Measurements from ENCODE around the gene GAGE10. TPM values are rescaled to one million over a fixed set of nuclear protein-coding genes. Genes with fewer than 3 reads are reported as not detected.
"Not testable (repeated sequence)": the region's sequence is repeated elsewhere in the genome, so short reads cannot be mapped to it uniquely, and the experiment has no call there.

The GAGE10 gene
- total and polyA plus RNA-seq, 5 donors: not detected

GRCh38 chrX:49292400-49293362 lies 10.8 kb upstream of the GAGE10 start:
- Histone ChIP-seq H3K4me3 (ENCODE audit: low read length) (no peak overlapping the region), H3K4me1 (ENCODE audit: control insufficient read depth, insufficient read depth, low read length) (no peaks in the 10 kb centered on the region), H3K27me3 (ENCODE audit: control insufficient read depth, insufficient read depth) (no peaks in the 10 kb centered on the region), H3K27ac (ENCODE audit: low read length) (no peak overlapping the region), H3K9me3 (ENCODE audit: control insufficient read depth, low read length) (no peaks in the 10 kb centered on the region)
- intact Hi-C loops (cut with DNase I): no loop called here
- DNase-seq: peak in 1 of 3 donors; percentile 56
- 67% methylated on average over 17 of the region's 17 CpGs for WGBS
- no peak for ATAC-seq

- H3K27ac ChIP-seq (ENCODE audit: low read length); ATAC-seq; intact Hi-C loops (cut with DNase I); H3K4me3 ChIP-seq (ENCODE audit: low read length); H3K9me3 ChIP-seq (ENCODE audit: control insufficient read depth, low read length); H3K27me3 ChIP-seq (ENCODE audit: control insufficient read depth, insufficient read depth); H3K4me1 ChIP-seq (ENCODE audit: control insufficient read depth, insufficient read depth, low read length); DNase-seq: not testable (repeated sequence)
- WGBS: 86% methylated on average over 5 of the region's 5 CpGs
Measured at GRCh38 chrX:49299293-49299692, 4.2 kb upstream of the GAGE10 start.

- WGBS: 82% methylated on average over 1 of the region's 1 CpG
- intact Hi-C loops (cut with DNase I): no loop called here
- Histone ChIP-seq H3K27ac (ENCODE audit: low read length) (no peak overlapping the region), H3K9me3 (ENCODE audit: control insufficient read depth, low read length) (no peaks in the 10 kb centered on the region), H3K27me3 (ENCODE audit: control insufficient read depth, insufficient read depth) (no peaks in the 10 kb centered on the region), H3K4me1 (ENCODE audit: control insufficient read depth, insufficient read depth, low read length) (no peaks in the 10 kb centered on the region), H3K4me3 (ENCODE audit: low read length) (no peak overlapping the region)
- ATAC-seq (no peak), DNase-seq (no peak)
Measured at GRCh38 chrX:49300703-49301102, 2.7 kb upstream of the GAGE10 start.

- ATAC-seq; DNase-seq; H3K27me3 ChIP-seq (ENCODE audit: control insufficient read depth, insufficient read depth); H3K4me1 ChIP-seq (ENCODE audit: control insufficient read depth, insufficient read depth, low read length); H3K9me3 ChIP-seq (ENCODE audit: control insufficient read depth, low read length); intact Hi-C loops (cut with DNase I); H3K4me3 ChIP-seq (ENCODE audit: low read length); H3K27ac ChIP-seq (ENCODE audit: low read length): not testable (repeated sequence)
- WGBS: 61% methylated on average over 2 of the region's 2 CpGs
Measured at GRCh38 chrX:49307775-49308174, 4.3 kb downstream of the GAGE10 start.

- H3K27ac ChIP-seq (ENCODE audit: low read length): peak overlapping the region; percentile 36
- H3K4me3 ChIP-seq (ENCODE audit: low read length): peak overlapping the region; percentile 54
- ATAC-seq: peak; percentile 78 to 86
- WGBS: 39% methylated on average over 15 of the region's 15 CpGs
- no peaks in the 10 kb centered on the region for H3K27me3 ChIP-seq (ENCODE audit: control insufficient read depth, insufficient read depth)
- peak in 2 of 3 donors; percentile 40 to 59 for DNase-seq
- no peaks in the 10 kb centered on the region for H3K4me1 ChIP-seq (ENCODE audit: control insufficient read depth, insufficient read depth, low read length)
- H3K9me3 ChIP-seq (ENCODE audit: control insufficient read depth, low read length): no peaks in the 10 kb centered on the region
- intact Hi-C loops (cut with DNase I): no loop called here
Measured at GRCh38 chrX:49308604-49309269, 5.3 kb downstream of the GAGE10 start.

GRCh38 chrX:49309401-49309981 lies 6.0 kb downstream of the GAGE10 start:
- peak overlapping the region; percentile 54 for H3K4me3 ChIP-seq (ENCODE audit: low read length)
- intact Hi-C loops (cut with DNase I): no loop called here
- no peaks in the 10 kb centered on the region for H3K9me3 ChIP-seq (ENCODE audit: control insufficient read depth, low read length)
- DNase-seq (no peak), ATAC-seq (peak in 1 of 2 donors; percentile 36)
- 7% methylated on average over 8 of the region's 8 CpGs for WGBS
- no peaks in the 10 kb centered on the region for H3K27me3 ChIP-seq (ENCODE audit: control insufficient read depth, insufficient read depth)
- no peaks in the 10 kb centered on the region for H3K4me1 ChIP-seq (ENCODE audit: control insufficient read depth, insufficient read depth, low read length)
- peak overlapping the region; percentile 2 for H3K27ac ChIP-seq (ENCODE audit: low read length)

- 61% methylated on average over 18 of the region's 18 CpGs for WGBS
- DNase-seq: no peak
- Histone ChIP-seq H3K27me3 (ENCODE audit: control insufficient read depth, insufficient read depth) (no peaks in the 10 kb centered on the region), H3K9me3 (ENCODE audit: control insufficient read depth, low read length) (no peaks in the 10 kb centered on the region), H3K4me1 (ENCODE audit: control insufficient read depth, insufficient read depth, low read length) (no peaks in the 10 kb centered on the region), H3K4me3 (ENCODE audit: low read length) (no peak overlapping the region), H3K27ac (ENCODE audit: low read length) (no peak overlapping the region)
- ATAC-seq: no peak
- intact Hi-C loops (cut with DNase I): no loop called here
Measured at GRCh38 chrX:49310371-49310770, 6.9 kb downstream of the GAGE10 start.

GRCh38 chrX:49312176-49312575 lies 8.7 kb downstream of the GAGE10 start:
- H3K4me1 ChIP-seq (ENCODE audit: control insufficient read depth, insufficient read depth, low read length): no peaks in the 10 kb centered on the region
- no peaks in the 10 kb centered on the region for H3K9me3 ChIP-seq (ENCODE audit: control insufficient read depth, low read length)
- H3K27ac ChIP-seq (ENCODE audit: low read length): no peak overlapping the region
- no peaks in the 10 kb centered on the region for H3K27me3 ChIP-seq (ENCODE audit: control insufficient read depth, insufficient read depth)
- ATAC-seq (no peak), DNase-seq (no peak)
- WGBS: 80% methylated on average over 2 of the region's 2 CpGs
- no peak overlapping the region for H3K4me3 ChIP-seq (ENCODE audit: low read length)
- intact Hi-C loops (cut with DNase I): no loop called here

- Histone ChIP-seq H3K9me3 (ENCODE audit: control insufficient read depth, low read length) (no peaks in the 10 kb centered on the region), H3K27me3 (ENCODE audit: control insufficient read depth, insufficient read depth) (no peaks in the 10 kb centered on the region), H3K4me1 (ENCODE audit: control insufficient read depth, insufficient read depth, low read length) (no peaks in the 10 kb centered on the region), H3K27ac (ENCODE audit: low read length) (no peak overlapping the region), H3K4me3 (ENCODE audit: low read length) (no peak overlapping the region)
- 36% methylated on average over 4 of the region's 4 CpGs for WGBS
- ATAC-seq (no peak), DNase-seq (no peak)
- intact Hi-C loops (cut with DNase I): no loop called here
Measured at GRCh38 chrX:49316085-49316484, 12.6 kb downstream of the GAGE10 start.

GRCh38 chrX:49321737-49322136 lies 18.3 kb downstream of the GAGE10 start, which contains the start of gene GAGE12J:
Gene GAGE12J (plus strand): TSS chrX:49322037. CDS start chrX:49323194, 1,157 bp downstream.
- H3K4me3 ChIP-seq (ENCODE audit: low read length); DNase-seq; H3K27ac ChIP-seq (ENCODE audit: low read length); H3K9me3 ChIP-seq (ENCODE audit: control insufficient read depth, low read length); ATAC-seq; intact Hi-C loops (cut with DNase I); H3K4me1 ChIP-seq (ENCODE audit: control insufficient read depth, insufficient read depth, low read length); H3K27me3 ChIP-seq (ENCODE audit: control insufficient read depth, insufficient read depth): not testable (repeated sequence)
- WGBS: no CpG with 5 or more reads among the region's 16 CpGs

- H3K4me3 ChIP-seq (ENCODE audit: low read length); H3K4me1 ChIP-seq (ENCODE audit: control insufficient read depth, insufficient read depth, low read length); H3K27me3 ChIP-seq (ENCODE audit: control insufficient read depth, insufficient read depth); intact Hi-C loops (cut with DNase I); H3K9me3 ChIP-seq (ENCODE audit: control insufficient read depth, low read length); H3K27ac ChIP-seq (ENCODE audit: low read length); ATAC-seq: not testable (repeated sequence)
- DNase-seq: peak in 1 of 3 donors; percentile 39
- no CpG with 5 or more reads among the region's 27 CpGs for WGBS
Measured at GRCh38 chrX:49322266-49322665, 18.8 kb downstream of the GAGE10 start.

Data from right cardiac atrium (tissue), 5 donors.